ENCODE measurements around the gene PAK5.
A peak's percentile ranks its signal among the peaks of the same experiment; 100 is the strongest.

The PAK5 gene

GRCh38 chr20:9573335-9574151 is 265.3 kb downstream of the PAK5 start:
- no peak for DNase-seq

- DNase-seq: no peak
These were observed 266.2 kb downstream of the PAK5 start for GRCh38 chr20:9572670-9573069.

GRCh38 chr20:9571783-9572182 is 267.1 kb downstream of the PAK5 start:
- no peak for DNase-seq

GRCh38 chr20:9570612-9571011 is 268.3 kb downstream of the PAK5 start:
- no peak for DNase-seq

- DNase-seq: no peak
These were observed 271.9 kb downstream of the PAK5 start for GRCh38 chr20:9566977-9567376.

- peak; percentile 6 for DNase-seq
These were observed 272.8 kb downstream of the PAK5 start for GRCh38 chr20:9565910-9566550.

- DNase-seq: no peak
These were observed 281.5 kb downstream of the PAK5 start for GRCh38 chr20:9557411-9557810.

GRCh38 chr20:9555781-9556180 is 283.1 kb downstream of the PAK5 start:
- no peak for DNase-seq

- DNase-seq: peak; percentile 4
These were observed 286.9 kb downstream of the PAK5 start for GRCh38 chr20:9551808-9552550.

GRCh38 chr20:9550871-9551270 is 288.0 kb downstream of the PAK5 start:
- peak; percentile 36 for DNase-seq

GRCh38 chr20:9550283-9550682 is 288.6 kb downstream of the PAK5 start:
- no peak for DNase-seq

GRCh38 chr20:9543214-9543613 is 295.7 kb downstream of the PAK5 start:
- no peak for DNase-seq

- no peak for DNase-seq
These were observed 303.4 kb downstream of the PAK5 start for GRCh38 chr20:9535449-9535848.

- no peak for DNase-seq
These were observed 304.9 kb downstream of the PAK5 start for GRCh38 chr20:9534025-9534424.

- no peak for DNase-seq
These were observed 306.6 kb downstream of the PAK5 start for GRCh38 chr20:9532069-9532838.

- DNase-seq: no peak
These were observed 307.3 kb downstream of the PAK5 start for GRCh38 chr20:9531581-9531980.

GRCh38 chr20:9523636-9524035 is 315.2 kb downstream of the PAK5 start:
- DNase-seq: no peak

- DNase-seq: no peak
These were observed 318.8 kb downstream of the PAK5 start for GRCh38 chr20:9520086-9520485.

GRCh38 chr20:9518576-9519175 is 320.2 kb downstream of the PAK5 start:
- DNase-seq: no peak

GRCh38 chr20:9517297-9518162 is 321.3 kb downstream of the PAK5 start:
- no peak for DNase-seq

- no peak for DNase-seq
These were observed 322.5 kb downstream of the PAK5 start for GRCh38 chr20:9516234-9516871.

Data from NCI-H2171 (cell line).